HCT116 (cell line): ENCODE results near the gene GRM5. TPM values are rescaled to one million over a fixed set of nuclear protein-coding genes. Genes with fewer than 3 reads are reported as not detected.
"Not testable (repeated sequence)": the region's sequence is repeated elsewhere in the genome, so short reads cannot be mapped to it uniquely, and the experiment has no call there.

ENCODE experiments used
- ATAC-seq: fragments of 200-7000 bp; cut with Tn5 transposase; 2 replicates; pipeline ENCODE4 v1.9.1; 2020; ENCODE audit warnings: mild to moderate bottlenecking, moderate library complexity
- BruUV-seq: library from RNA; stranded (reverse); fragments of 400-500 nt; replicated peaks from 2 replicates; lab custom pipeline; 2021; lab: Mats Ljungman, UMichigan
- CTCF ChIA-PET: fragments of 300-600 bp; sonication (Branson Sonifier 250); formaldehyde crosslinking; loops from one replicate; lab custom pipeline; 2021; ENCODE audit warnings: antibody characterized with exemption; lab: Charles Lee
- POLR2A ChIA-PET: fragments of 300-600, 350-600 bp; sonication (Branson Sonifier 250); formaldehyde crosslinking; loops from one replicate; lab custom pipeline; 2021; ENCODE audit warnings: antibody characterized with exemption; lab: Charles Lee
- RAD21 ChIA-PET, 2 experiments: fragments of 300-600 bp; sonication (Branson Sonifier 250); formaldehyde crosslinking; loops; one replicate each; lab custom pipeline; 2023; ENCODE audit warnings: low total read pairs in 2 of 2; ENCODE audit not compliant: uncharacterized antibody in 2 of 2, unreplicated experiment in 2 of 2, low non-redundant PET in 1 of 2; lab: Charles Lee
- DNase-seq: peaks from one replicate; pipeline ENCODE4 v3.0.0-alpha.2; 2010; ENCODE audit warnings: low read depth, low spot score
- H2AFZ ChIP-seq: fragments of 200-600 bp; shearing (Covaris generic), sonication (generic); 2 replicates; pipeline ENCODE4 v1.6.1; 2017; ENCODE audit warnings: low read depth, mixed run types, mixed read lengths, antibody characterized with exemption, low read length; ENCODE audit not compliant: poor library complexity, severe bottlenecking
- H3K27ac ChIP-seq: 2 replicates; pipeline ENCODE4 v1.5.1; 2012; ENCODE audit warnings: low read depth, low read length
- H3K27me3 ChIP-seq: fragments of 200-600 bp; sonication (generic); 2 replicates; pipeline ENCODE4 v1.6.1; 2016; ENCODE audit warnings: mixed run types, low read length, mixed read lengths; ENCODE audit not compliant: insufficient read depth
- H3K36me3 ChIP-seq, 2 experiments: fragments of 200-500 bp in 1 of 2; fragments of 200-600 bp in 1 of 2; sonication (Bioruptor generic) in 1 of 2; sonication (generic) in 1 of 2; 2 replicates each; pipeline versions ENCODE4 v1.5.1 to v1.6.1; 2014 to 2016; ENCODE audit warnings: low read length in 2 of 2, inconsistent platforms in 1 of 2, mixed read lengths in 1 of 2, mixed run types in 1 of 2; ENCODE audit not compliant: insufficient read depth in 2 of 2, control insufficient read depth in 1 of 2
- H3K4me1 ChIP-seq, 2 experiments: fragments of 200-600 bp in 1 of 2; sonication (generic) in 1 of 2; 2 replicates each; pipeline versions ENCODE4 v1.5.1 to v1.6.1; 2012 to 2017; ENCODE audit warnings: low read length in 2 of 2, inconsistent platforms in 1 of 2, mild to moderate bottlenecking in 1 of 2, mixed read lengths in 1 of 2, mixed run types in 1 of 2, moderate library complexity in 1 of 2; ENCODE audit not compliant: insufficient read depth in 2 of 2, control insufficient read depth in 1 of 2
- H3K4me2 ChIP-seq: fragments of 200-600 bp; sonication (generic); 2 replicates; pipeline ENCODE4 v1.6.1; 2017; ENCODE audit warnings: mixed run types, low read length, mixed read lengths
- H3K4me3 ChIP-seq, 2 experiments: fragments of 200-600 bp in 1 of 2; sonication (generic) in 1 of 2; replicated peaks in 1 of 2; 2 replicates each; pipeline ENCODE4 v1.5.1; 2011 to 2016; ENCODE audit warnings: low read length in 2 of 2, control low read depth in 1 of 2, low read depth in 1 of 2, mild to moderate bottlenecking in 1 of 2, mixed read lengths in 1 of 2, mixed run types in 1 of 2
- H3K79me2 ChIP-seq: fragments of 200-600 bp; sonication (generic); 2 replicates; pipeline ENCODE4 v1.6.1; 2017; ENCODE audit warnings: mild to moderate bottlenecking, mixed run types, low read length, moderate library complexity, mixed read lengths; ENCODE audit not compliant: insufficient read depth
- H3K9ac ChIP-seq: fragments of 200-600 bp; sonication (generic); 2 replicates; pipeline ENCODE4 v1.6.1; 2016; ENCODE audit warnings: low read length, mixed read lengths
- H3K9me2 ChIP-seq: fragments of 200-600 bp; sonication (generic), shearing (Covaris generic); 2 replicates; pipeline ENCODE4 v1.6.1; 2017; ENCODE audit warnings: mixed run types, mild to moderate bottlenecking, moderate library complexity; ENCODE audit not compliant: insufficient read depth
- H3K9me3 ChIP-seq, 2 experiments: fragments of 200-500 bp in 1 of 2; fragments of 200-600 bp in 1 of 2; sonication (Bioruptor generic) in 1 of 2; sonication (generic) in 1 of 2; 2 replicates each; pipeline ENCODE4 v1.6.1; 2014 to 2017; ENCODE audit warnings: low read length in 2 of 2, mixed read lengths in 2 of 2, inconsistent platforms in 1 of 2, low read depth in 1 of 2, mild to moderate bottlenecking in 1 of 2, mixed run types in 1 of 2, moderate library complexity in 1 of 2; ENCODE audit not compliant: control insufficient read depth in 1 of 2, insufficient read depth in 1 of 2
- H4K20me1 ChIP-seq: fragments of 200-600 bp; sonication (generic), shearing (Covaris generic); 2 replicates; pipeline ENCODE4 v1.6.1; 2017; ENCODE audit warnings: mixed run types, mild to moderate bottlenecking, moderate library complexity; ENCODE audit not compliant: insufficient read depth
- ATF3 ChIP-seq: IDR thresholded peaks from 2 replicates; pipeline ENCODE4 v1.6.1; 2012
- CBX3 ChIP-seq: IDR thresholded peaks from 2 replicates; pipeline ENCODE4 v1.6.1; 2012; ENCODE audit warnings: low read depth
- CTCF ChIP-seq, 3 experiments: fragments of 200-600 bp in 1 of 3; sonication (generic) in 1 of 3; IDR thresholded peaks in 2 of 3; conservative IDR thresholded peaks in 1 of 3; 2 replicates each; pipeline ENCODE4 v1.5.1; 2012 to 2017; ENCODE audit warnings: low read depth in 2 of 3, low read length in 2 of 3, antibody characterized with exemption in 1 of 3, borderline replicate concordance in 1 of 3, control low read depth in 1 of 3, mild to moderate bottlenecking in 1 of 3, mixed read lengths in 1 of 3, mixed run types in 1 of 3, moderate library complexity in 1 of 3; ENCODE audit not compliant: insufficient read depth in 1 of 3
- EGR1 ChIP-seq: IDR thresholded peaks from 2 replicates; pipeline ENCODE4 v1.6.1; 2012; ENCODE audit warnings: low read depth
- ELF1 ChIP-seq: IDR thresholded peaks from 2 replicates; pipeline ENCODE4 v1.6.1; 2012; ENCODE audit warnings: low read depth, borderline replicate concordance
- EZH2 ChIP-seq: fragments of 200-600 bp; sonication (generic); IDR thresholded peaks from 2 replicates; pipeline ENCODE4 v1.6.1; 2017; ENCODE audit warnings: antibody characterized with exemption, mixed run types
- JUND ChIP-seq: IDR thresholded peaks from 2 replicates; pipeline ENCODE4 v1.6.1; 2012
- MAX ChIP-seq: IDR thresholded peaks from 2 replicates; pipeline ENCODE4 v1.6.1; 2012
- POLR2A ChIP-seq: IDR thresholded peaks from 2 replicates; pipeline ENCODE4 v1.7.0; 2011; ENCODE audit warnings: borderline replicate concordance; ENCODE audit not compliant: insufficient read depth, insufficient read length; ENCODE audit errors: extremely low read depth
- POLR2AphosphoS5 ChIP-seq: IDR thresholded peaks from 2 replicates; pipeline ENCODE4 v1.6.1; 2011; ENCODE audit warnings: mild to moderate bottlenecking, low read depth, low read length, moderate library complexity
- REST ChIP-seq: IDR thresholded peaks from 2 replicates; pipeline ENCODE4 v1.6.1; 2012; ENCODE audit warnings: low read depth
- SIN3A ChIP-seq: IDR thresholded peaks from 2 replicates; pipeline ENCODE4 v1.6.1; 2012; ENCODE audit warnings: low read depth
- SP1 ChIP-seq: IDR thresholded peaks from 2 replicates; pipeline ENCODE4 v1.6.1; 2012; ENCODE audit warnings: low read depth
- intact Hi-C: fragments of 100-400 bp; cut with micrococcal nuclease; formaldehyde crosslinking; loops from 2 replicates; pipeline ENCODE4 v1.10.0; 2022
- total RNA-seq: library from RNA; stranded (reverse); gene quantifications from one replicate; pipeline ENCODE4 v1.2.1, GENCODE V29; 2021; ENCODE audit not compliant: unreplicated experiment

The GRM5 gene
- total RNA-seq, 1 experiment from 2014 or later: not detected

GRCh38 chr11:88861618-88862017 is 204.2 kb downstream of the GRM5 start:
- ATAC-seq (no peak), DNase-seq (no peak)
- intact Hi-C loops: no loop called here
- H3K9ac ChIP-seq: no peak overlapping the region
- H3K27ac ChIP-seq: no peak overlapping the region
- H3K27me3 ChIP-seq: no peaks in the 10 kb centered on the region
- H3K36me3 ChIP-seq: no peaks in the 10 kb centered on the region
- BruUV-seq: no TSS peak
- H4K20me1 ChIP-seq: no peaks in the 10 kb centered on the region
- no peak for TF ChIP-seq CTCF (IDR thresholded peaks at IDR 0.05 in 2 of 3, conservative IDR thresholded peaks at IDR 0.05 in 1 of 3; ENCODE audit: borderline replicate concordance in 1 of 3, insufficient read depth in 1 of 3, low read depth in 2 of 3, low read length in 2 of 3)
- no peak for TF ChIP-seq MAX
- TF ChIP-seq JUND: no peak
- TF ChIP-seq SP1: no peak
- TF ChIP-seq EGR1: no peak
- TF ChIP-seq POLR2AphosphoS5: no peak
- TF ChIP-seq EZH2: no peak
- TF ChIP-seq SIN3A: no peak
- TF ChIP-seq ELF1: no peak
- TF ChIP-seq CBX3: no peak
- TF ChIP-seq ATF3: no peak
- TF ChIP-seq REST: no peak
- no peak for TF ChIP-seq POLR2A
- H3K4me2 ChIP-seq: no peak overlapping the region
- H3K79me2 ChIP-seq: no peaks in the 10 kb centered on the region
- ChIA-PET POLR2A (no interaction called here), CTCF (no interaction called here), RAD21 (no interaction called here)
- no peaks in the 10 kb centered on the region for H3K9me2 ChIP-seq
- no peak overlapping the region for H2AFZ ChIP-seq
- H3K9me3 ChIP-seq: no peaks in the 10 kb centered on the region
- H3K4me1 ChIP-seq: no peaks in the 10 kb centered on the region
- H3K4me3 ChIP-seq: no peak overlapping the region

- H3K9me3 ChIP-seq, BruUV-seq, CTCF ChIA-PET, ATAC-seq, H3K4me1 ChIP-seq, RAD21 ChIA-PET, H4K20me1 ChIP-seq, H3K9me2 ChIP-seq, H2AFZ ChIP-seq, H3K27ac ChIP-seq, H3K36me3 ChIP-seq, DNase-seq, H3K79me2 ChIP-seq, intact Hi-C loops, POLR2A ChIA-PET, H3K4me3 ChIP-seq, H3K27me3 ChIP-seq, H3K9ac ChIP-seq, H3K4me2 ChIP-seq: not testable (repeated sequence)
These were observed 205.4 kb downstream of the GRM5 start for GRCh38 chr11:88860431-88860830.
